ENCODE data around the gene GRIA1. TPM values are rescaled to one million over a fixed set of nuclear protein-coding genes. Genes with fewer than 3 reads are reported as not detected.

The GRIA1 gene
- total RNA-seq, 1 experiment from 2014 or later: 0.81 TPM

DNA sequence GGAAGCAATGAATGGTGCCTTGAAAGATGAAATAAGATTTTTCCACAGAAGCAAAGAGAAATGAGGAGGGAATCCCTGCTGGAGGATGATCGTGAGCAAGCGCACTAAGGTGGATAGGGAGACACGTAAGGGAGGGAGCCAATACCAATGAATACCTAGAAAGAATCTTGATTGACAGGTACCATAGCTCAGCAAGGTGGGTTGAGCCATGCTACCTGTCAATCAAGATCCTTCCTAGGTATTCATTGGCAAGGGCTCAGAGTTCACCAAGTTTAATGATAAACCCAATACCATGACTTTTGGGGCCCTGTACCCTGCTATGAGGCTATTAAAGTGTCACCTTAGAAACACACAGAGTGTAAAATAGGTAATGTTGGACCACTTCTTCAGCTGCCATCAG, 226.8 kb downstream of the GRIA1 start (continued):
- TF ChIP-seq USF2 (CRISPR knock-in tag; IDR thresholded peaks at IDR 0.05): no peak
- no peak for TF ChIP-seq ZNF232 (CRISPR knock-in tag; IDR thresholded peaks at IDR 0.05)
- TF ChIP-seq SMAD3 (CRISPR knock-in tag; IDR thresholded peaks at IDR 0.05; ENCODE audit: borderline replicate concordance): no peak
- no peak for TF ChIP-seq TEAD4 (CRISPR knock-in tag; IDR thresholded peaks at IDR 0.05)
- TF ChIP-seq FOXJ3 (CRISPR knock-in tag; IDR thresholded peaks at IDR 0.05; ENCODE audit: borderline replicate concordance): no peak
- TF ChIP-seq ZNF671 (CRISPR knock-in tag; IDR thresholded peaks at IDR 0.05): no peak
- no peak for TF ChIP-seq ZNF423 (CRISPR knock-in tag; IDR thresholded peaks at IDR 0.05)

DNA sequence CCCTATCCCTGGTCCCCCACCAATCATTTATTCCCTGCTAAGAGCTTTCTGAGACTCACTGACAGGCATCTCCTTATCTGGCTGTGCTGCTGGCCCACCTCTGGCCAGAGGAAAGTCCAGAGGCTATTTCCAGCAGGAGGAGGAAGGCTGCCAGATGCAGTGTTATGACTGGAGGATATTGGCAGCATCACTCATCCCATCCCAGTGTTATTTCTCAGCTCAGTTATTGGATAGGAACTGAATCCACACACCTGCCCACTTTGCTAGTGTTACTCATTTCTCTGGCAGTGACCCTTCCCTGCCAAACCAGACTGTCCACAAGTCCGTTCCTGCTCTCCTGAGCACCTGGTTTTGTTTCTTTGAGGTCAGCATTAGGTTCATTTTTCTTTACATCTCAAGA, 228.2 kb downstream of the GRIA1 start:
- Mint-ChIP-seq H3K36me3 (peaks cover 13% of the 10 kb centered on the region), H3K27me3 (ENCODE audit: low read depth) (no peaks in the 10 kb centered on the region), H3K27ac (no peak overlapping the region), H3K4me3 (no peak overlapping the region), H3K4me1 (no peaks in the 10 kb centered on the region), H3K9me3 (peaks cover 20% of the 10 kb centered on the region)
- ChIA-PET CTCF (no interaction called here), POLR2A (no interaction called here)
- no peak for DNase-seq (ENCODE audit: low spot score)
- ATAC-seq: no peak
- TF ChIP-seq FOXJ3 (CRISPR knock-in tag; IDR thresholded peaks at IDR 0.05; ENCODE audit: borderline replicate concordance) (no peak), JUN (CRISPR knock-in tag; IDR thresholded peaks at IDR 0.05) (no peak), PRDM15 (CRISPR knock-in tag; IDR thresholded peaks at IDR 0.05) (no peak), SP1 (CRISPR knock-in tag; conservative IDR thresholded peaks at IDR 0.05) (no peak), RORB (CRISPR knock-in tag; IDR thresholded peaks at IDR 0.05) (no peak), CDX4 (CRISPR knock-in tag; IDR thresholded peaks at IDR 0.05; ENCODE audit: borderline replicate concordance) (no peak), ATF6 (CRISPR knock-in tag; IDR thresholded peaks at IDR 0.05) (no peak), ZNF671 (CRISPR knock-in tag; IDR thresholded peaks at IDR 0.05) (no peak), ZNF423 (CRISPR knock-in tag; IDR thresholded peaks at IDR 0.05) (no peak), ZBTB43 (CRISPR knock-in tag; IDR thresholded peaks at IDR 0.05) (no peak), PRRX2 (CRISPR knock-in tag; IDR thresholded peaks at IDR 0.05) (no peak), IRF1 (CRISPR knock-in tag; IDR thresholded peaks at IDR 0.05) (no peak), ZNF396 (CRISPR knock-in tag; IDR thresholded peaks at IDR 0.05; ENCODE audit: borderline replicate concordance) (no peak)
- TF ChIP-seq, protein P1, sequence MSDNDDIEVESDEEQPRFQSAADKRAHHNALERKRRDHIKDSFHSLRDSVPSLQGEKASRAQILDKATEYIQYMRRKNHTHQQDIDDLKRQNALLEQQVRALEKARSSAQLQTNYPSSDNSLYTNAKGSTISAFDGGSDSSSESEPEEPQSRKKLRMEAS (CRISPR knock-in tag; IDR thresholded peaks at IDR 0.05): no peak
- TF ChIP-seq, protein P2, sequence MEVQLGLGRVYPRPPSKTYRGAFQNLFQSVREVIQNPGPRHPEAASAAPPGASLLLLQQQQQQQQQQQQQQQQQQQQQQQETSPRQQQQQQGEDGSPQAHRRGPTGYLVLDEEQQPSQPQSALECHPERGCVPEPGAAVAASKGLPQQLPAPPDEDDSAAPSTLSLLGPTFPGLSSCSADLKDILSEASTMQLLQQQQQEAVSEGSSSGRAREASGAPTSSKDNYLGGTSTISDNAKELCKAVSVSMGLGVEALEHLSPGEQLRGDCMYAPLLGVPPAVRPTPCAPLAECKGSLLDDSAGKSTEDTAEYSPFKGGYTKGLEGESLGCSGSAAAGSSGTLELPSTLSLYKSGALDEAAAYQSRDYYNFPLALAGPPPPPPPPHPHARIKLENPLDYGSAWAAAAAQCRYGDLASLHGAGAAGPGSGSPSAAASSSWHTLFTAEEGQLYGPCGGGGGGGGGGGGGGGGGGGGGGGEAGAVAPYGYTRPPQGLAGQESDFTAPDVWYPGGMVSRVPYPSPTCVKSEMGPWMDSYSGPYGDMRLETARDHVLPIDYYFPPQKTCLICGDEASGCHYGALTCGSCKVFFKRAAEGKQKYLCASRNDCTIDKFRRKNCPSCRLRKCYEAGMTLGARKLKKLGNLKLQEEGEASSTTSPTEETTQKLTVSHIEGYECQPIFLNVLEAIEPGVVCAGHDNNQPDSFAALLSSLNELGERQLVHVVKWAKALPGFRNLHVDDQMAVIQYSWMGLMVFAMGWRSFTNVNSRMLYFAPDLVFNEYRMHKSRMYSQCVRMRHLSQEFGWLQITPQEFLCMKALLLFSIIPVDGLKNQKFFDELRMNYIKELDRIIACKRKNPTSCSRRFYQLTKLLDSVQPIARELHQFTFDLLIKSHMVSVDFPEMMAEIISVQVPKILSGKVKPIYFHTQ (CRISPR knock-in tag; IDR thresholded peaks at IDR 0.05): no peak
- TF ChIP-seq, protein P3, sequence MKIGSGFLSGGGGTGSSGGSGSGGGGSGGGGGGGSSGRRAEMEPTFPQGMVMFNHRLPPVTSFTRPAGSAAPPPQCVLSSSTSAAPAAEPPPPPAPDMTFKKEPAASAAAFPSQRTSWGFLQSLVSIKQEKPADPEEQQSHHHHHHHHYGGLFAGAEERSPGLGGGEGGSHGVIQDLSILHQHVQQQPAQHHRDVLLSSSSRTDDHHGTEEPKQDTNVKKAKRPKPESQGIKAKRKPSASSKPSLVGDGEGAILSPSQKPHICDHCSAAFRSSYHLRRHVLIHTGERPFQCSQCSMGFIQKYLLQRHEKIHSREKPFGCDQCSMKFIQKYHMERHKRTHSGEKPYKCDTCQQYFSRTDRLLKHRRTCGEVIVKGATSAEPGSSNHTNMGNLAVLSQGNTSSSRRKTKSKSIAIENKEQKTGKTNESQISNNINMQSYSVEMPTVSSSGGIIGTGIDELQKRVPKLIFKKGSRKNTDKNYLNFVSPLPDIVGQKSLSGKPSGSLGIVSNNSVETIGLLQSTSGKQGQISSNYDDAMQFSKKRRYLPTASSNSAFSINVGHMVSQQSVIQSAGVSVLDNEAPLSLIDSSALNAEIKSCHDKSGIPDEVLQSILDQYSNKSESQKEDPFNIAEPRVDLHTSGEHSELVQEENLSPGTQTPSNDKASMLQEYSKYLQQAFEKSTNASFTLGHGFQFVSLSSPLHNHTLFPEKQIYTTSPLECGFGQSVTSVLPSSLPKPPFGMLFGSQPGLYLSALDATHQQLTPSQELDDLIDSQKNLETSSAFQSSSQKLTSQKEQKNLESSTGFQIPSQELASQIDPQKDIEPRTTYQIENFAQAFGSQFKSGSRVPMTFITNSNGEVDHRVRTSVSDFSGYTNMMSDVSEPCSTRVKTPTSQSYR (CRISPR knock-in tag; IDR thresholded peaks at IDR 0.05): no peak

All from WTC11 (cell line).